ENCODE results near the gene NUDT19. TPM values are rescaled to one million over a fixed set of nuclear protein-coding genes. Genes with fewer than 3 reads are reported as not detected.

Gene NUDT19
- total RNA-seq, 3 donors from 2014 or later (not counting 1 experiment from before 2014, with no cell fraction given) = 6.4 to 9.6 (median 8.2) TPM

- Histone ChIP-seq H3K27ac (ENCODE audit: low read length) (no peak overlapping the region), H3K9me3 (ENCODE audit: control insufficient read depth, insufficient read depth, low read length) (no peaks in the 10 kb centered on the region), H3K4me1 (ENCODE audit: control insufficient read depth, insufficient read depth, low read length) (peaks cover 50% of the 10 kb centered on the region), H3K36me3 (ENCODE audit: control insufficient read depth, insufficient read depth, low read length) (peaks cover 11% of the 10 kb centered on the region), H3K27me3 (ENCODE audit: control insufficient read depth, insufficient read depth, low read length) (no peaks in the 10 kb centered on the region), H3K4me3 (ENCODE audit: low read length) (no peak overlapping the region)
- no peak for TF ChIP-seq CTCF (IDR thresholded peaks at IDR 0.05)
- DNase-seq = no peak
- H3K36me3 Mint-ChIP-seq = no peaks in the 10 kb centered on the region
- H3K4me1 Mint-ChIP-seq = peaks cover 45 to 53% of the 10 kb centered on the region in 2 donors
- H3K27ac Mint-ChIP-seq = peak overlapping the region in 1 of 2 donors; percentile 72
- intact Hi-C loops (cut with micrococcal nuclease) = no loop called here
- 89% methylated on average over 3 of the region's 3 CpGs for WGBS (ENCODE audit: insufficient coverage)
- ATAC-seq = no peak
- no peaks in the 10 kb centered on the region for H3K9me3 Mint-ChIP-seq
- H3K27me3 Mint-ChIP-seq (ENCODE audit: low read depth in 2 of 2) = no peaks in the 10 kb centered on the region
- H3K4me3 Mint-ChIP-seq = peak overlapping the region; percentile 45
These were observed 22.3 kb upstream of the NUDT19 start for GRCh38 chr19:32669310-32669709.

DNA sequence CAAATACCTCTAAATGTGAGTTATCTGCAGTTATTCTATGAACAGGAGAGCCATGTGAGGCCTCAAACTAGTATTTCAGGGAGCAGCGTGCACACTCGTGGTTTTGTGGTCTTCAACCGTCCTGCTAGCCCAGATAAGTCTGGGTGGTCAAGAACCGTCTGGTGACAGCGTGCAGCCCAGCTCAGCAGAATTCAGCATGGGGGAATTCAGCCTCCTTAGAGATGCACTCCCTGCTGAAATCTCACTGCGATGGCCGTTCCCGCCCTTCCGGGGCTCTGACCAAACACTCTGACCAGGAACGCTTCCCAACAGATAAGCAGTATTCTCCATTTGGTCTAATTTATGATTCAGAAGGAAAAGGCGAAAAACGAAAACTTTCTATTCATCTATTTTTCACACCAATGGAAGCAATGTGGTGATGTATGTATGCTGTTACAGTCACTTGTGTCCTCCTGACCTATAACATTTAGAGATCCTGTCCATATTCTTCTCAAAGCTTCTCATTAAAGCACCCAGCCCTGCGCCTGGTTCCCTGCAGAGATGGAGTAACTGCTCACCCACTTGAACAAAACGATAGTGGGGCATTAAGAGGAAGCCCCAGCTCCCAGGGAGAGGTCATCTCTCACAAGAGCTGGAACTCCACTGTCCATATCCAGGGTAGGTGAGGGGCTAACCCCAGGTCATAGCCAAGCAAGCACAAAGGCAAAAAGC, 19.6 kb upstream of the NUDT19 start:
- DNase-seq = no peak
- Histone ChIP-seq H3K27ac (ENCODE audit: low read length) (no peak overlapping the region), H3K36me3 (ENCODE audit: control insufficient read depth, insufficient read depth, low read length) (peaks cover under 1% of the 10 kb centered on the region), H3K4me1 (ENCODE audit: control insufficient read depth, insufficient read depth, low read length) (peaks cover 64% of the 10 kb centered on the region), H3K4me3 (ENCODE audit: low read length) (no peak overlapping the region), H3K9me3 (ENCODE audit: control insufficient read depth, insufficient read depth, low read length) (no peaks in the 10 kb centered on the region), H3K27me3 (ENCODE audit: control insufficient read depth, insufficient read depth, low read length) (peaks cover 4% of the 10 kb centered on the region)
- TF ChIP-seq CTCF (IDR thresholded peaks at IDR 0.05) = no peak
- H3K4me1 Mint-ChIP-seq = peaks cover 51 to 67% of the 10 kb centered on the region in 2 donors
- no peaks in the 10 kb centered on the region for H3K36me3 Mint-ChIP-seq
- H3K27me3 Mint-ChIP-seq (ENCODE audit: low read depth in 2 of 2) = peaks cover under 1 to 5% of the 10 kb centered on the region in 2 donors
- intact Hi-C loops (cut with micrococcal nuclease) = loop anchor here (5.0 kb wide), 1 partner anchor 395 kb away; no protein-coding TSS in a partner anchor
- H3K9me3 Mint-ChIP-seq = no peaks in the 10 kb centered on the region
- no peak for ATAC-seq
- H3K4me3 Mint-ChIP-seq = no peak overlapping the region
- H3K27ac Mint-ChIP-seq = no peak overlapping the region
- WGBS (ENCODE audit: insufficient coverage) = 26% methylated on average over 12 of the region's 14 CpGs

DNA sequence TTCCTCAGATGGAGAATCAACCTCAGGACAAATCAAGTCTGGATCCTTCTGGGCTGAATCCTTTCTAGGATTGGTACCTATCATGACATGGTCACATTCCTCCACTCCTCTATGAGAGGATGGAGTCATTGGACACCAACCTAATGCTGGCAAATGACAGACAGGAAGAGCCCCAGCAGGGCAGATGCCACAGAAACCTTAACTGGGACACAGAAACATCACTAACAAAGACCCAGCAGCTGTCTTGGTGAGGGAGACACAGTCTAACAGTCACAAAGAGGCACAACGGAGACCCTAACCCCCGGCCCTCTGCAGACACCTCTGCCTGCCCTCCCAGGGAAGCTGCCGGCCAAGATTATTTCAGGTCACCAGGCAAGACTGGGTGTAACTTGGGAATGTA, 18.8 kb upstream of the NUDT19 start:
- Mint-ChIP-seq H3K4me1 (peaks cover 51 to 72% of the 10 kb centered on the region in 2 donors), H3K27me3 (ENCODE audit: low read depth in 2 of 2) (peaks cover 8 to 11% of the 10 kb centered on the region in 2 donors), H3K27ac (no peak overlapping the region), H3K4me3 (peak overlapping the region; percentile 65), H3K9me3 (no peaks in the 10 kb centered on the region), H3K36me3 (no peaks in the 10 kb centered on the region)
- DNase-seq = peak in 1 of 2 donors; percentile 13
- Histone ChIP-seq H3K9me3 (ENCODE audit: control insufficient read depth, insufficient read depth, low read length) (no peaks in the 10 kb centered on the region), H3K27ac (ENCODE audit: low read length) (no peak overlapping the region), H3K27me3 (ENCODE audit: control insufficient read depth, insufficient read depth, low read length) (peaks cover 7% of the 10 kb centered on the region), H3K36me3 (ENCODE audit: control insufficient read depth, insufficient read depth, low read length) (no peaks in the 10 kb centered on the region), H3K4me3 (ENCODE audit: low read length) (no peak overlapping the region), H3K4me1 (ENCODE audit: control insufficient read depth, insufficient read depth, low read length) (peaks cover 66% of the 10 kb centered on the region)
- intact Hi-C loops (cut with micrococcal nuclease) = loop anchor here (5.0 kb wide), 1 partner anchor 394 kb away; no protein-coding TSS in a partner anchor
- no peak for ATAC-seq
- no peak for TF ChIP-seq CTCF (IDR thresholded peaks at IDR 0.05)
- WGBS (ENCODE audit: insufficient coverage) = 47% methylated on average over 3 of the region's 3 CpGs
